Measurements from ENCODE around the gene IL20. TPM values are rescaled to one million over a fixed set of nuclear protein-coding genes. Genes with fewer than 3 reads are reported as not detected.
"Not testable (repeated sequence)": the region's sequence is repeated elsewhere in the genome, so short reads cannot be mapped to it uniquely, and the experiment has no call there.

IL20 gene
- total RNA-seq, 6 donors from 2014 or later: not detected

DNA sequence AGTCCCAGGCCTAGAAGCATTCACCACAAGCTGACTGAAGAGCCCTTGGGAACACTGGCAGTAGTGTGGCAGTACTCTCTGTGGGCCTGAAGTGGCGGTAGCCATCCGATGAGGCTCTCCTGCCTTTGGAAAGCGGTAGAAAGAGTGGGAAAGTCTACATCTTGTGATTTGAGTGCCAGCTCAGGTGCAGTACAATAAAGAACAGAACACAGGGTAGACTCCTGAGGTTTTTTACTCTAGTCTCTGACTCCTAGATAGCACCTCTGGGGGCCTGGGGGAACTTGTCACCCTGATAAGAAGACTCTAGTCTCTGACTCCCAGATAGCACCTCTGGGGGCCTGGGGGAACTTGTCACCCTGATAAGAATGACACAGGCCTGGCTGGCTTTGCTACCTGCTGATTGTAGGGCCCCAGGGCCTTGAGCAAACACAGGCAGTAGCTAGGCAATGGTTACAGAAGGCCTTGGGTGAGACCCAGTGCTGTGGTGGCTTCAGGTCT lies 18.0 kb upstream of the IL20 start:
- no peak overlapping the region for H3K4me3 ChIP-seq
- no peak for TF ChIP-seq EP300 (IDR thresholded peaks at IDR 0.05)
- no peak for TF ChIP-seq POLR2AphosphoS5 (IDR thresholded peaks at IDR 0.05)
- no peak for TF ChIP-seq POLR2A (IDR thresholded peaks at IDR 0.05)
- TF ChIP-seq, protein P1, sequence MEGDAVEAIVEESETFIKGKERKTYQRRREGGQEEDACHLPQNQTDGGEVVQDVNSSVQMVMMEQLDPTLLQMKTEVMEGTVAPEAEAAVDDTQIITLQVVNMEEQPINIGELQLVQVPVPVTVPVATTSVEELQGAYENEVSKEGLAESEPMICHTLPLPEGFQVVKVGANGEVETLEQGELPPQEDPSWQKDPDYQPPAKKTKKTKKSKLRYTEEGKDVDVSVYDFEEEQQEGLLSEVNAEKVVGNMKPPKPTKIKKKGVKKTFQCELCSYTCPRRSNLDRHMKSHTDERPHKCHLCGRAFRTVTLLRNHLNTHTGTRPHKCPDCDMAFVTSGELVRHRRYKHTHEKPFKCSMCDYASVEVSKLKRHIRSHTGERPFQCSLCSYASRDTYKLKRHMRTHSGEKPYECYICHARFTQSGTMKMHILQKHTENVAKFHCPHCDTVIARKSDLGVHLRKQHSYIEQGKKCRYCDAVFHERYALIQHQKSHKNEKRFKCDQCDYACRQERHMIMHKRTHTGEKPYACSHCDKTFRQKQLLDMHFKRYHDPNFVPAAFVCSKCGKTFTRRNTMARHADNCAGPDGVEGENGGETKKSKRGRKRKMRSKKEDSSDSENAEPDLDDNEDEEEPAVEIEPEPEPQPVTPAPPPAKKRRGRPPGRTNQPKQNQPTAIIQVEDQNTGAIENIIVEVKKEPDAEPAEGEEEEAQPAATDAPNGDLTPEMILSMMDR (IDR thresholded peaks at IDR 0.05): no peak
- H3K9me3 ChIP-seq: no peaks in the 10 kb centered on the region
- H3K27ac ChIP-seq: peak overlapping the region in 1 of 4 donors; percentile 16
- H3K4me1 ChIP-seq: peaks cover 0 to 5% (median 4%) of the 10 kb centered on the region in 4 donors
- H3K36me3 ChIP-seq: no peaks in the 10 kb centered on the region
- 78 to 100% methylated on average over 3 of the region's 3 CpGs for WGBS, 2 donors
- H3K27me3 ChIP-seq: no peaks in the 10 kb centered on the region
- DNase-seq (peak in 1 of 2 donors; percentile 69), ATAC-seq (ENCODE audit: low FRiP score in 2 of 2) (peak in 1 of 2 donors; percentile 45)

DNA sequence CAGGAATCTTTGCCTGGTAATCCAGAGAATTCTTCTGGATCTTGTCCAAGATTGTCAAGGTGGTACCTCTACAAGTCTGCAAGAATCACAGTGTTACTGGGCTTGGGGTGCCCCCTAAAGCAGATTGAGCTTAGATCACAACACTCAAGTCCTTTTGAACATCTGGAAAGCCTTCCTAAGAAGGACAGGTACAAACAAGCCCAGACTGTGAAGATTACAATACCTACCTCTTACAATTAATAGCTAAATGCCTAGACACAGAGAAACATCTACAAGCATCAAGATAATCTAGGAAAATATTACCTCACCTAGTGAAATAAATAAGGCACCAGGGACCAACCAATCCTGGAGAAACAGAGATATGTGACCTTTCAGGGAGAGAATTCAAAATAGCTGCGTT lies 17.5 kb upstream of the IL20 start:
- TF ChIP-seq, protein P1 (IDR thresholded peaks at IDR 0.05): no peak
- TF ChIP-seq EP300 (IDR thresholded peaks at IDR 0.05) (no peak), POLR2AphosphoS5 (IDR thresholded peaks at IDR 0.05) (no peak), POLR2A (IDR thresholded peaks at IDR 0.05) (no peak)
- Histone ChIP-seq H3K4me1 (peaks cover 0 to 5% (median 4%) of the 10 kb centered on the region in 4 donors), H3K4me3 (no peak overlapping the region), H3K27ac (no peak overlapping the region), H3K36me3 (no peaks in the 10 kb centered on the region), H3K27me3 (no peaks in the 10 kb centered on the region), H3K9me3 (peaks cover 0 to 3% (median 0%) of the 10 kb centered on the region in 4 donors)
- DNase-seq: no peak
- 96 to 100% methylated on average over 1 of the region's 1 CpG for WGBS, 2 donors
- no peak for ATAC-seq (ENCODE audit: low FRiP score in 2 of 2)

DNA sequence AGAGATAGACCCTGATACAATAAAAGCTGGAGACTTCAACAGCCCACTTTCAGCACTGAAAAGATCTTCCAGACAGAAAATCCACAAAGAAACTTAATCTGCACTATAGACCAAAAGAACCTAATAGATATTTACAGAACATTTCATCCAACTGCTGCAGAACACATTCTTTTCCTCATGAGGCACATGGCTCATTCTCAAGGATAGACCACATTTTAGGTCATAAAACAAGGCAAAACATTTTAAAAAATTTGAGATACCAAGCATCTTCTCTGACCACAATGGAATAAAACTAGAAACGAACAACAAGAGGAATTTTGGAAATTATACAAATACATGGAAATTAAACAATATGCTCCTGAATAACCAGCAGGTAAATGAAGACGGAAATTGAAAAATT lies 15.0 kb upstream of the IL20 start:
- 89 to 93% methylated on average over 2 of the region's 2 CpGs for WGBS, 2 donors
- H3K36me3 ChIP-seq: no peaks in the 10 kb centered on the region
- no peak for TF ChIP-seq POLR2AphosphoS5 (IDR thresholded peaks at IDR 0.05)
- TF ChIP-seq EP300 (IDR thresholded peaks at IDR 0.05): no peak
- TF ChIP-seq, protein P1 (IDR thresholded peaks at IDR 0.05): no peak
- TF ChIP-seq POLR2A (IDR thresholded peaks at IDR 0.05): no peak
- H3K4me1 ChIP-seq: peaks cover 0 to 5% (median 4%) of the 10 kb centered on the region in 4 donors
- DNase-seq (no peak), ATAC-seq (ENCODE audit: low FRiP score in 2 of 2) (no peak)
- no peak overlapping the region for H3K27ac ChIP-seq
- H3K9me3 ChIP-seq: peaks cover 0 to 3% (median 0%) of the 10 kb centered on the region in 4 donors
- H3K27me3 ChIP-seq: no peaks in the 10 kb centered on the region
- H3K4me3 ChIP-seq: no peak overlapping the region

DNA sequence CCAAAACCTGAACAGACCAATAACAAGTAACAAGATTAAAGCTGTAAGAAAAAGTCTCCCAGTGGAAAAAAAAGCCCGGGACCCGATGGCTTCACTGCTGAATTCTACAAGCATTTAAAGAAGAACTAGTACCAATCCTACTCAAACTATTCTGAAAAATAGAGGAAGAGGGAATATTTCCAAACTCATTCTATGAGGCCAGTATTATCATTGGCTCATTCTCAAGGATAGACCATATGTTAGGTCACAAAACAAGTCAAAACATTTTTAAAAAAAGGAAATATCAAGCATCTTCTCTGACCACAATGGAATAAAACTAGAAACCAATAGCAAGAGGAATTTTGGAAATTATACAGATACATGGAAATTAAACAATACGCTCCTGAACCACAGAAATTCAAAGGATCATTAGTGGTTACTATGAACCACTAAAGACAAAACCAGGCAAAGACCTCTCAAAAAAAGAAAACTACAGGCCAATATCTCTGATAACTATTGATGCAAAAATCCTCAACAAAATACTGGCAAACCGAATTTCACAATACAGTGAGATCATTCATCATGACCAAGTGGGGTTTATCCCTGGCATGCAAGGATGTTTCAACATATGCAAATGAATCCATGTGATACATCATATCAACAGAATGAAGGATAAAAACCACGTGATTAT lies 13.9 kb upstream of the IL20 start:
- no peaks in the 10 kb centered on the region for H3K36me3 ChIP-seq
- H3K4me1 ChIP-seq: peaks cover 0 to 12% (median 4%) of the 10 kb centered on the region in 4 donors
- no peak overlapping the region for H3K4me3 ChIP-seq
- TF ChIP-seq POLR2A (IDR thresholded peaks at IDR 0.05) (no peak), EP300 (IDR thresholded peaks at IDR 0.05) (no peak), POLR2AphosphoS5 (IDR thresholded peaks at IDR 0.05) (no peak)
- TF ChIP-seq, protein P1 (IDR thresholded peaks at IDR 0.05): no peak
- H3K9me3 ChIP-seq: peaks cover 0 to 3% (median 0%) of the 10 kb centered on the region in 4 donors
- no peak overlapping the region for H3K27ac ChIP-seq
- DNase-seq (no peak), ATAC-seq (ENCODE audit: low FRiP score in 2 of 2) (no peak)
- 70 to 80% methylated on average over 5 of the region's 5 CpGs for WGBS, 2 donors
- H3K27me3 ChIP-seq: no peaks in the 10 kb centered on the region

DNA sequence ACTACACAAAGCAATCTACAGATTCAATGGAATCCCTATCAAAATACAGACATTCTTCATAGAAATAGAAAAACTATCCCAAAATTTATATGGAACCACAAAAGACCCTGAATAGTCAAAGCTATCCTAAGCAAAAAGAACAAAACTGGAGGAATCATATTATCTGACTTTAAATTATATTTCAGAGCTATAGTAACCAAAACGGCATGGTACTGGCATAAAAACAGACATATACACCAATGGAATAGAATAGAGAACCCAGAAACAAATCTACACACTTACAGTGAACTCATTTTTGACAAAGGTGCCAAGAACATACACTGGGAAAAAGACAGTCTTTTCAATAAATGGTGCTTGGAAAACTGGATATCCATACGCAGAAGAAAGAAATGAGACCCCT lies 12.8 kb upstream of the IL20 start:
- H3K4me1 ChIP-seq: peaks cover 0 to 13% (median 0%) of the 10 kb centered on the region in 4 donors
- H3K36me3 ChIP-seq; DNase-seq; H3K27me3 ChIP-seq; H3K9me3 ChIP-seq; H3K27ac ChIP-seq; H3K4me3 ChIP-seq; ATAC-seq (ENCODE audit: low FRiP score in 2 of 2): not testable (repeated sequence)
- 98 to 99% methylated on average over 2 of the region's 2 CpGs for WGBS, 2 donors

DNA sequence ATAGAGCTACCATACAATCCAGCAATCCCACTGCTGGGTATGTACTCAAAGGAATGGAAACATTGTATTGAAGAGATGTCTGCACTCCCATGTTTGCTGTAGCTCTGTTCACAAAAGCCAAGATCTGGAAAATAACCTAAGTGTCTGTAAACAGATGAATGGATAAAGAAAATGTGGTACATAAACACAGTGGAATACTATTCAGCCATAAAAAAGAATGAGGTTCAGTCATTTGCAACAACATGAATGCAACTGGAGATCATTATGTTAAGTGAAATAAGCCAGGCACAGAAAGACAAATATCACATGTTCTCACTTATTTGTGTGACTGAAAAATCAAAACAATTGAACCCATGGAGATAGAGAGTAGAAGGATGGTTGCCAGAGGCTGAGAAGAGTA lies 11.7 kb upstream of the IL20 start:
- ATAC-seq (ENCODE audit: low FRiP score in 2 of 2); H3K27me3 ChIP-seq; DNase-seq; H3K27ac ChIP-seq; H3K36me3 ChIP-seq; H3K9me3 ChIP-seq; H3K4me3 ChIP-seq: not testable (repeated sequence)
- peaks cover 0 to 11% (median under 1%) of the 10 kb centered on the region in 4 donors for H3K4me1 ChIP-seq
